Uterus (tissue), 2 donors: ENCODE data around the gene TRIM32.

ENCODE experiments used
- CTCF ChIP-seq, 4 experiments: fragments of 200-600 bp in 2 of 4; fragments of 450-650 bp in 2 of 4; sonication (generic) in 2 of 4; IDR thresholded peaks; one replicate each; pipeline ENCODE4 v1.5.1; 2016 to 2019; ENCODE audit warnings: antibody characterized with exemption in 4 of 4, mild to moderate bottlenecking in 2 of 4, moderate library complexity in 1 of 4
- POLR2A ChIP-seq, 2 donors: fragments of 450-650 bp; IDR thresholded peaks; one replicate each; pipeline ENCODE4 v1.6.1; 2016; ENCODE audit warnings: antibody characterized with exemption in 2 of 2, mild to moderate bottlenecking in 1 of 2, moderate library complexity in 1 of 2

GRCh38 chr9:116736399-116737151, 49.5 kb downstream of the TRIM32 start:
- no peak for TF ChIP-seq CTCF (IDR thresholded peaks at IDR 0.05)
- TF ChIP-seq POLR2A (IDR thresholded peaks at IDR 0.05), result no peak
